ENCODE measurements around the gene KDM4B.
"Not testable (repeated sequence)": the region's sequence is repeated elsewhere in the genome, so short reads cannot be mapped to it uniquely, and the experiment has no call there.

The KDM4B gene

GRCh38 chr19:5178841-5179240, 209.9 kb downstream of the KDM4B start:
- DNase-seq (ENCODE audit: low spot score): no peak

DNA sequence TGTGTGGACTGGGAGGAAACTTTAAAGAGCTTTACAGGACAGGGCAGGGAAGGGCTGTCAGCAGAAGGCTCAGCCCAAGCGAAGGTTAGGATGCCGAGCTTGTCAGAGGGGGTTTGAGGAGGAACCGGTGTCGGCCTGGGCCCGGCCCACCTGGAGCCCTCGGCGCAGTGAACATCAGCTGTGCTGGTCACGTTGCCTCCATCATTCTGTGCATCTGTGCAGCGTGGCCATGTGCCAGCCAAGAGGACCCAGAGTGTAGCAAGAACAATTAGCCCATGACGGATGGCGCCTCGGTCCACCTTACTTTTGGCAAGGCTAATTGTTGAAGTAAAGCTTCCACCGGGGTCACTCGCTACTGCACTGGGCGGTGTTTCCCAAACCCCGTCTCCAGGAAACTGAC, 210.3 kb downstream of the KDM4B start:
- DNase-seq (ENCODE audit: low spot score): no peak

DNA sequence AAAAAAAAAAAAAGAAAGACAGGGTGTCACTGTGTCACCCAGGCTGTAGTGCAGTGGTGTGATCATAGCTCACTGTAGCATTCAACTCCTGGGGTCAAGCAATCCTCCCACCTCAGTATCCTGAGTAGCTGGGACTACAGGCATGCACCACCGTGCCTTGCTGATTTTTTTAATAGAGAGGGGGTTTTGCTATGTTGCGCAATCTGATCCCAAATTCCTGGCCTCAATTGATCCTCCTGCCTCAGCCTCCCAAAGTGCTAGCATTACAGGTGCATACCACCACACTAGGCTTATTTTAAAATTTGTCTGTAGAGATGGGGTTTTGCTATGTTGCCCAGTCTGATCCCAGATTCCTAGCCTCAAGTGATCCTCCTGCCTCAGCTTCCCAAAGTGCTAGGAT, 212.4 kb downstream of the KDM4B start:
- no peak for DNase-seq (ENCODE audit: low spot score)

DNA sequence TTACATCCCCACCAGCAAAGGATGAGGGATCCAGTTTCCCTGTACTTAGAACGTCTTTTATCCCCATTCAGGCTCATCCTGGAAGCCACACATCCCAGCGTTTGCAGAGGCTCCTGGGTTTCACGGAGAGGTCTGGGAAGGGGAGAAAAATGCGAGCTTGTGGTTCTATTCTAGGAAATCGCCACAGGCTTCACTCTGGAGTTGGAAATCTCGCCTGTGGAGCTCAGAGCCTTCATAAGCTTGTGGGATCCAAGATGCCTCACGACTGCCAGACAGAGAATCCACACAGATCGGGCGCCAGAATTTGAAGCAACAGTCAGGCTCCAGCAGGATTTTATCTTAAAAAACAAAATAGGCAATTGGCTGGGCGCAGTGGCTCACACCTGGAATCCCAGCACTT, 213.8 kb downstream of the KDM4B start:
- DNase-seq (ENCODE audit: low spot score): no peak

DNA sequence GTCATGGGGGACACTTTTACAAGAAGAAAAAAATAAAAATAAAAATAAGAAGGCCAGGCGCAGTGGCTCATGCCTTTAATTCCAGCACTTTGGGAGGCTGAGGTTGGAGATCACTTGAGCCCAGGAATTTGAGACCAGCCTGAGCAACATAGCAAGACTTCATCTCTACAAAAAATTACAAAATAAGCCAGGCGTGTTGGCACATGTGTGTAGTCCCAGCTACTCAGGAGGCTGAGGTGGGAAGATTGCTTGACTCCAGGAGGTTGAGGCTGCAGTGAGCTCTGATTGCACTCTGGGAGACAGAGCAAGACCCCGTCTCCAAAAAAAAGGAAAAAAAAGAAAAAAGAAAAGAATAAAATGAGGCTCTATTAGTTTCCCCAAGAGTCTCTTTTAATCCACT, 214.7 kb downstream of the KDM4B start:
- DNase-seq (ENCODE audit: low spot score): no peak

- DNase-seq (ENCODE audit: low spot score): no peak
These were observed 216.0 kb downstream of the KDM4B start for GRCh38 chr19:5184930-5185329.

DNA sequence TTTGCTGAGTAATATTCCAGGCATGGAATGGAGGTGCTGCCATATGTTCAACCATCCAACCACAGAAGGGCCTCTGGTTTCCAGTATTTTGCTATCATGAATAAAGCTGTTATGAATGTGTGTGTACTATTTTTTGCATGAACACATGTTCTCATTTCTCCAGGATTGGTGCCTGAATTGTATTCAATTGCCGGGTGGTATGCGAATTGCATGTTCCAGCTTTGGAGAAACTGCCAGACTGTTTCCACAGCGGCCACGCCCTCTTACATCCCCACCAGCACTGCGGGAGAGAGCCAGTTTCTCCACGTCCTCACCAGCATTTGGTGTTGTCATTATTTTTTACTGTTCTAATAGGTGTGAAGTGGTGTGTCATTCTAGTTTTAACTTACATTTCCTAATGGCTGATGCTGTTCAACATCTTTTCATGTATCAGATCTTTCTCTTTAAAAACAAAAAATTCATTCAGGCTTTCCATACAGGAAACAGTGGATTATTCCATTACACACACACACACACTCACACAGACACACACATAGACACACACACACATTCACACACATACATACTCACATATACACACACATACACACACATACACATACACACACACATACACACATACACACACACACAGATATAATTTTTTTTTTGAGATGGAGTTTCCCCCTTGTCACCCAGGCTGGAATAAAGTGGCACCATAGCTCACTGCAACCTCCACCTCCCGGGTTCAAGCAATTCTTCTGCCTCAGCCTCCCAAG, 217.6 kb downstream of the KDM4B start:
- no peak for DNase-seq (ENCODE audit: low spot score)

- no peak for DNase-seq (ENCODE audit: low spot score)
These were observed 219.8 kb downstream of the KDM4B start for GRCh38 chr19:5188548-5189317.

GRCh38 chr19:5189318-5189607, 220.3 kb downstream of the KDM4B start:
- DNase-seq (ENCODE audit: low spot score): no peak

DNA sequence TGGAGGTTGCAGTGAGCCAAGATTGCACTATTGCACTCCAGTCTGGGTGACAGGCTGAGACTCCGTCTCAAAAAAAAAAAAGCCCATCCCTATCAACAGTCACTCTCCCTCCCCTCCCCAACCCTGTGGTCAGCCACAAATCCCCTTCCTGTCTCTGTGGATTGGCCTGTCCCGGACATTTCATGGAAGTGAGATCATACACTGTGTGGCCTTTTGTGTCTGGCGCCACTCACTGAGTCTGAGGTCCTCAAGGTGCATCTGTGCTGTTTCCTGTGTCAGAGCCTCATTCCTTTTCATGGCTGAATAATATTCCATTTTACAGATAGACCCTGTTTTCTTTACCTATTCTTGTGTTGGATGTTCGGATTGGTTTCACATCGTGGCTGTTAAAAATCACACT, 222.2 kb downstream of the KDM4B start:
- no peak for DNase-seq (ENCODE audit: low spot score)

DNA sequence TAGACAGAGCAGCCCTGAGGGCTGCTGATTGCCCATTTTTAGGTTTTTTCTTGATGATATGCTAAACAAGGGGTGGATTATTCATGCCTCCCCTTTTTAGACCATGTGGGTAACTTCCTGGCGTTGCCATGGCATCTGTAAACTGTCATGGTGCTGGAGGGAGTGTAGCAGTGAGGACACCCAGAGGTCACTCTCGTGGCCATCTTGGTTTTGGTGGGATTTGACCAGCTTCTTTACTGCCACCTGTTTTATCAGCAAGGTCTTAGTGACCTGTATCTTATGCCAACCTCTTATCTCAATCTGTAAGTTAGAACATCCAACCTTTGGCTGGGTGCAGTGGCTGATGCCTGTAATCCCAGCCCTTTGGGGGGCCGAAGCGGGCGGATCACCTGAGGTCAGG, 223.7 kb downstream of the KDM4B start:
- DNase-seq (ENCODE audit: low spot score): no peak

DNA sequence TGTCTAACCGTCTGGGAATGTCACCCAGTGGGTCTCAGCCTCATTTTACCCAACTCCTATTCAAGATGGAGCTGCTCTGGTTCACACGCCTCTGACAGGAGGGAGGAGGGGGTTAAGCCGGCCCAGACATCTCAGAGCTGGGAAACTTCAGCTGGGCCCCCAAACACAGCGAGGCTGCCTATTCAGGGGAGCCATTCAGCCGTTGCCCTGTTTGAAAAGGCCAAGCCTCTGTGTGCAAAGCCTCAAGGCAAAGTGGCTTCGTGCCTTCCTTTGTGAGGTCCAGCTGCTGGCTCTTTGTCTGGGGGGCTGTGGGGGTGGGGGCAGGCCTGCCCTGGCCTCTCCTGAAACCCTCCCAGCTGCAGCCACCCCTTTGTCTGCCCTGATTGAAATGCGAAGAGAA, 224.3 kb downstream of the KDM4B start:
- DNase-seq (ENCODE audit: low spot score): no peak

- DNase-seq (ENCODE audit: low spot score): no peak
These were observed 225.7 kb downstream of the KDM4B start for GRCh38 chr19:5194641-5195040.

- DNase-seq (ENCODE audit: low spot score): not testable (repeated sequence)
These were observed 226.7 kb downstream of the KDM4B start for GRCh38 chr19:5195587-5195986.

DNA sequence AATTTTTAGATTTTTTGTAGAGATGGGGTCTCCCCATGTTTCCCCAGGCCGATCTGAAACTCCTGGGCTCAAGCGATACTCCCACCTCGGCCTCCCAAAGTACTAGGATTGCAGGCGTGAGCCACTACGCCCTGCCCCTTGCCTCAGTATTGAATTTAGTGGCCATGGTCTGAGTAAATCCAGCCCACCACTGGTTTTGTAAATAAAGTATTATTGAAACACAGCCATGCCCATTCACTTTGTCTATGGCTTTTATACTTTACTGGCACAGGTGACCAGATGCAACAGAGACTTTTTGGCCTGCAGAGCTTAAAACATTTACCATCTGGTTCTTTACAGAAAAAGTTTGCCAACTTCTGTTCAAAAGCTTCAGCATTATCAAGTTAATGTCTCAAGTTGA, 227.9 kb downstream of the KDM4B start:
- DNase-seq (ENCODE audit: low spot score): no peak

DNA sequence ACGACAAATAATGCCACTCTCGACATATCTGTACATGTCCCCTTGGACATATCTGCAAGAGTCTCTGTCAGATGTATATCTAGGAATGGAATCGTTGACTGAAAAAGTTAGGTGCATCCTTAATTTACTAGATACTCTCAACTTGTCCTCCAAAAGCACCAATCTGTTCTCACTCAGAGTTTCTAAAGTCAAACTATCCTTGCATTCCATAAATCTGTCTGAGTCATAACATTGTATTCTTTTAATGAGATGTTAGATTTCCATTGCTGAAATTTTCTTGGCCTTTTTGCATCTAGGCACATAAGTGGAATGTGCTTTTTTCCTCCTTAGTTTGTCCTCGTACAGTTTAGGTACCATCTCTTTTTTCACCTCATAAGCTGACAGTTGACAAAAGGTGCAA, 231.9 kb downstream of the KDM4B start:
- DNase-seq (ENCODE audit: low spot score): no peak

GRCh38 chr19:5202553-5202952, 233.6 kb downstream of the KDM4B start:
- DNase-seq (ENCODE audit: low spot score): no peak

All from HuH-7 (cell line).